Gastrocnemius medialis (tissue), 4 donors: Measurements from ENCODE around the gene PACS1.

Source experiments
- CTCF ChIP-seq, 5 experiments: fragments of 450-650 bp in 3 of 5; fragments of 200-600 bp in 2 of 5; sonication (generic) in 2 of 5; IDR thresholded peaks in 4 of 5; conservative IDR thresholded peaks in 1 of 5; 1 replicate in 4 of 5; 2 replicates in 1 of 5; pipeline ENCODE4 v1.5.1; 2016 to 2019; ENCODE audit warnings: antibody characterized with exemption in 5 of 5, mild to moderate bottlenecking in 3 of 5, moderate library complexity in 3 of 5
- POLR2A ChIP-seq, 2 donors: fragments of 450-650 bp; IDR thresholded peaks; one replicate each; pipeline ENCODE4 v1.6.1; 2017; ENCODE audit warnings: antibody characterized with exemption in 2 of 2, mild to moderate bottlenecking in 2 of 2, moderate library complexity in 2 of 2

- TF ChIP-seq CTCF (IDR thresholded peaks at IDR 0.05 in 4 of 5, conservative IDR thresholded peaks at IDR 0.05 in 1 of 5) (no peak), POLR2A (IDR thresholded peaks at IDR 0.05) (no peak)
Observed at GRCh38 chr11:66155387-66156073, 85.5 kb downstream of the PACS1 start.
